ENCODE results near the gene ABCB11. TPM values are rescaled to one million over a fixed set of nuclear protein-coding genes. Genes with fewer than 3 reads are reported as not detected.
A peak's percentile ranks its signal among the peaks of the same experiment; 100 is the strongest.

The ABCB11 gene
- total and polyA plus RNA-seq, 8 donors: 0.18 to 0.58 TPM; not detected in 6

DNA sequence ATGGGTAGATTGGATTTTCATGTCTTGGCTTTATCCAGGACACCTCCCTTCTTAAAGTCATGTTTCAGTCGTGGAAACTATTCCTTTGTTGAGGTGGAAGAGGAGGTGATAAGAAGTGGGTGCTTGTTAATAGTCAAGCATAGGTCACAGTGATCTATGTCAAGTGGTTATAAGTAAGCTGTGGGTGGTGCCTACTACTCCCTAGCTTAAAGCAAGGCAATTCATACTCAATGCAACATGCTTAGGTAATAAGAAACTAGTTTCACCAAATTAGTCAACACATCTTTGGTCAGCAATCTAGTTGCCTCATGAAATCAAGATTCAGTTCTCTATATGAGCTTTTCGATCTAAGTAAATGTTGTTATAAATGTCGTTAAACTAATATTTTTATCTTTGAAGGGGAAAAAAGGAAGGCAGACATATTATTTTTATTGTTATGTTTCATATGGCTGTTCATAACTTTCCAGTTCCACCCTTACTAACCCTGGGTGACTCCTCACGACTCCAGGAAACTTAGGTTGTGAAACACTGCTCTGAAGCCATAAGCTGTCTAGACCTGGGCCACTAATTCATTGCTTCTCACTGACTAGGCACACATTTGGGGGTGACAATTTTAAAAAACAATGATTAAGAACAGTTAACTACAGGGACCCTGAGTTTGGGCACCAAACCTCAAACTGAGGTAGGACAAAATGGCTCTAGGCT lies 5.8 kb upstream of the ABCB11 start:
- Histone ChIP-seq H3K27ac (peak overlapping the region in 1 of 5 donors; percentile 31), H3K36me3 (no peaks in the 10 kb centered on the region), H3K9me3 (peaks cover 0 to 6% (median under 1%) of the 10 kb centered on the region in 4 donors), H3K4me1 (no peaks in the 10 kb centered on the region), H3K4me3 (no peak overlapping the region), H3K27me3 (no peaks in the 10 kb centered on the region)
- TF ChIP-seq, protein P1, sequence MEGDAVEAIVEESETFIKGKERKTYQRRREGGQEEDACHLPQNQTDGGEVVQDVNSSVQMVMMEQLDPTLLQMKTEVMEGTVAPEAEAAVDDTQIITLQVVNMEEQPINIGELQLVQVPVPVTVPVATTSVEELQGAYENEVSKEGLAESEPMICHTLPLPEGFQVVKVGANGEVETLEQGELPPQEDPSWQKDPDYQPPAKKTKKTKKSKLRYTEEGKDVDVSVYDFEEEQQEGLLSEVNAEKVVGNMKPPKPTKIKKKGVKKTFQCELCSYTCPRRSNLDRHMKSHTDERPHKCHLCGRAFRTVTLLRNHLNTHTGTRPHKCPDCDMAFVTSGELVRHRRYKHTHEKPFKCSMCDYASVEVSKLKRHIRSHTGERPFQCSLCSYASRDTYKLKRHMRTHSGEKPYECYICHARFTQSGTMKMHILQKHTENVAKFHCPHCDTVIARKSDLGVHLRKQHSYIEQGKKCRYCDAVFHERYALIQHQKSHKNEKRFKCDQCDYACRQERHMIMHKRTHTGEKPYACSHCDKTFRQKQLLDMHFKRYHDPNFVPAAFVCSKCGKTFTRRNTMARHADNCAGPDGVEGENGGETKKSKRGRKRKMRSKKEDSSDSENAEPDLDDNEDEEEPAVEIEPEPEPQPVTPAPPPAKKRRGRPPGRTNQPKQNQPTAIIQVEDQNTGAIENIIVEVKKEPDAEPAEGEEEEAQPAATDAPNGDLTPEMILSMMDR (IDR thresholded peaks at IDR 0.05): no peak
- peak in 1 of 3 donors; percentile 22 for TF ChIP-seq POLR2AphosphoS5 (IDR thresholded peaks at IDR 0.05)
- WGBS, 5 donors: 67 to 77% (median 73%) methylated on average over 4 of the region's 4 CpGs
- DNase-seq: no peak
- intact Hi-C loops (cut with DNase I; ENCODE audit: low total_unique reads): no loop called here

- Histone ChIP-seq H3K36me3 (no peaks in the 10 kb centered on the region), H3K4me1 (no peaks in the 10 kb centered on the region), H3K27ac (no peak overlapping the region), H3K4me3 (no peak overlapping the region), H3K9me3 (peaks cover 0 to 6% (median 0%) of the 10 kb centered on the region in 4 donors), H3K27me3 (no peaks in the 10 kb centered on the region)
- 90 to 96% (median 94%) methylated on average over 1 of the region's 1 CpG for WGBS, 5 donors
- TF ChIP-seq POLR2AphosphoS5 (IDR thresholded peaks at IDR 0.05) (no peak), POLR2A (IDR thresholded peaks at IDR 0.05) (no peak), EP300 (IDR thresholded peaks at IDR 0.05) (no peak)
- TF ChIP-seq, protein P1 (IDR thresholded peaks at IDR 0.05): no peak
- intact Hi-C loops (cut with DNase I; ENCODE audit: low total_unique reads): no loop called here
- no peak for DNase-seq
Measured at GRCh38 chr2:169035887-169036286, 4.8 kb upstream of the ABCB11 start.

- TF ChIP-seq, protein P1 (IDR thresholded peaks at IDR 0.05): no peak
- TF ChIP-seq EP300 (IDR thresholded peaks at IDR 0.05): no peak
- no peak for TF ChIP-seq POLR2A (IDR thresholded peaks at IDR 0.05)
- no peak for TF ChIP-seq POLR2AphosphoS5 (IDR thresholded peaks at IDR 0.05)
- peak overlapping the region in 3 of 5 donors; percentile 57 to 75 (median 61) for H3K27ac ChIP-seq
- no peak overlapping the region for H3K4me3 ChIP-seq
- no peak for DNase-seq
- H3K9me3 ChIP-seq: peaks cover 0 to 6% (median 0%) of the 10 kb centered on the region in 4 donors
- no peaks in the 10 kb centered on the region for H3K4me1 ChIP-seq
- intact Hi-C loops (cut with DNase I; ENCODE audit: low total_unique reads): no loop called here
- H3K27me3 ChIP-seq: no peaks in the 10 kb centered on the region
- H3K36me3 ChIP-seq: no peaks in the 10 kb centered on the region
Measured at GRCh38 chr2:169034984-169035544, 3.9 kb upstream of the ABCB11 start.

DNA sequence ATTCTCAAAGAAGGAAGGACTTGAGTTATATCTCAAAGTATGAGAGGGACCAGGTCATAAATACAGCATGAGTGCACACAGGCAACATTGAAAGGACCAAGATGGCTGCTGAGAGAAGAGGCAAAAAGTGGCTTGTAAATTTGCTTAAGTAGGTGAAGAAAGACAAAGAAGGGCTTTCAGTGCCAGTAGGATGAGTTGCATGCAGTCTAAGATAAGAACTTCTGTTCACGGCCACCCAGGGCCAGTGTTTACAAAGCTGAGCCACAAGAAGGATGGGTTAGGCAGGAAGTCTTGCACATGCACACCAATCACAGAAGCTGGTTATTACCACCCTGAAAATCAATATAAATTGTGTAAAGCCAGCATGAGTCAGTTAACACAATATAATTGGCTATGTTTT lies 3.1 kb upstream of the ABCB11 start:
- TF ChIP-seq POLR2AphosphoS5 (IDR thresholded peaks at IDR 0.05) (peak in 2 of 3 donors; percentile 57 to 75), POLR2A (IDR thresholded peaks at IDR 0.05) (no peak), EP300 (IDR thresholded peaks at IDR 0.05) (no peak)
- TF ChIP-seq, protein P1 (IDR thresholded peaks at IDR 0.05): no peak
- no peaks in the 10 kb centered on the region for H3K36me3 ChIP-seq
- peaks cover 0 to 2% (median 0%) of the 10 kb centered on the region in 4 donors for H3K4me1 ChIP-seq
- 27 to 41% (median 32%) methylated on average over 1 of the region's 1 CpG for WGBS, 5 donors
- intact Hi-C loops (cut with DNase I; ENCODE audit: low total_unique reads): no loop called here
- H3K27ac ChIP-seq: peak overlapping the region in 2 of 5 donors; percentile 57 to 61
- peak; percentile 35 to 47 for DNase-seq
- peaks cover 0 to 6% (median 0%) of the 10 kb centered on the region in 4 donors for H3K9me3 ChIP-seq
- no peaks in the 10 kb centered on the region for H3K27me3 ChIP-seq
- H3K4me3 ChIP-seq: no peak overlapping the region

All from stomach (tissue), 9 donors.